ENCODE results near the gene PEX1.

The PEX1 gene

GRCh38 chr7:92508946-92509345 is 19.4 kb downstream of the PEX1 start:
- Histone ChIP-seq H3K36me3 (ENCODE audit: control insufficient read depth in 2 of 2, insufficient read depth in 2 of 2, low read length in 2 of 2) (peaks cover 8 to 14% of the 10 kb centered on the region in 2 donors), H3K27me3 (ENCODE audit: control insufficient read depth in 2 of 2, insufficient read depth in 2 of 2, low read length in 2 of 2) (no peaks in the 10 kb centered on the region), H3K27ac (ENCODE audit: low read depth in 2 of 2, low read length in 2 of 2) (no peak overlapping the region), H3K9me3 (ENCODE audit: control insufficient read depth in 2 of 2, low read length in 2 of 2) (no peaks in the 10 kb centered on the region), H3K4me1 (ENCODE audit: control insufficient read depth in 2 of 2, insufficient read depth in 2 of 2, low read length in 2 of 2) (no peaks in the 10 kb centered on the region), H3K4me3 (ENCODE audit: low read length in 2 of 2) (no peak overlapping the region), H3K9ac (ENCODE audit: low read depth in 1 of 2, low read length in 2 of 2) (no peak overlapping the region)

DNA sequence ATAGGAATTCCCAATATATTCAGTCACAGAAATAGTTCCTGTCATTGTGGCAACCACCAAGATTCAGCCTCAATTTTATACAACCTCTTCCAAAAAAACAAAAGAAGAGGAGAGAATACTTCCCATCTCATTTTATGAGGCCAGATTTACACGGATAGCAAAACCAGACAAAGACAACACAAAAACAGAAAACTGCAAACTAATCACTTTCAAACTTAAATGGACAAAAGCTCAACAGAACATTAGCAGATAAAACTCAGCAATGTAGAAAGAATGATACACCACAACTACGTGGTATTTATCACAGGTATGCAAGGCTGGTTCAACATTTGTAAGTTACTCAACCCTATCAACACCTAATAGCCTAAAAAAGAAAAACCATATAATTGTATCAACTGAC is 22.0 kb downstream of the PEX1 start:
- H3K36me3 ChIP-seq (ENCODE audit: control insufficient read depth in 2 of 2, insufficient read depth in 2 of 2, low read length in 2 of 2) = peaks cover 17 to 24% of the 10 kb centered on the region in 2 donors
- H3K27ac ChIP-seq (ENCODE audit: low read depth in 2 of 2, low read length in 2 of 2) = no peak overlapping the region

GRCh38 chr7:92504563-92504962 is 23.8 kb downstream of the PEX1 start:
- Histone ChIP-seq H3K4me3 (ENCODE audit: low read length in 2 of 2) (no peak overlapping the region), H3K9ac (ENCODE audit: low read depth in 1 of 2, low read length in 2 of 2) (no peak overlapping the region), H3K27ac (ENCODE audit: low read depth in 2 of 2, low read length in 2 of 2) (no peak overlapping the region), H3K9me3 (ENCODE audit: control insufficient read depth in 2 of 2, low read length in 2 of 2) (no peaks in the 10 kb centered on the region), H3K4me1 (ENCODE audit: control insufficient read depth in 2 of 2, insufficient read depth in 2 of 2, low read length in 2 of 2) (no peaks in the 10 kb centered on the region), H3K27me3 (ENCODE audit: control insufficient read depth in 2 of 2, insufficient read depth in 2 of 2, low read length in 2 of 2) (no peaks in the 10 kb centered on the region), H3K36me3 (ENCODE audit: control insufficient read depth in 2 of 2, insufficient read depth in 2 of 2, low read length in 2 of 2) (peaks cover 26 to 33% of the 10 kb centered on the region in 2 donors)

More for the DNA sequence above, 22.0 kb downstream of the PEX1 start:
- Histone ChIP-seq H3K27me3 (ENCODE audit: control insufficient read depth in 2 of 2, insufficient read depth in 2 of 2, low read length in 2 of 2) (no peaks in the 10 kb centered on the region), H3K4me1 (ENCODE audit: control insufficient read depth in 2 of 2, insufficient read depth in 2 of 2, low read length in 2 of 2) (no peaks in the 10 kb centered on the region), H3K9ac (ENCODE audit: low read depth in 1 of 2, low read length in 2 of 2) (no peak overlapping the region), H3K4me3 (ENCODE audit: low read length in 2 of 2) (no peak overlapping the region), H3K9me3 (ENCODE audit: control insufficient read depth in 2 of 2, low read length in 2 of 2) (no peaks in the 10 kb centered on the region)

DNA sequence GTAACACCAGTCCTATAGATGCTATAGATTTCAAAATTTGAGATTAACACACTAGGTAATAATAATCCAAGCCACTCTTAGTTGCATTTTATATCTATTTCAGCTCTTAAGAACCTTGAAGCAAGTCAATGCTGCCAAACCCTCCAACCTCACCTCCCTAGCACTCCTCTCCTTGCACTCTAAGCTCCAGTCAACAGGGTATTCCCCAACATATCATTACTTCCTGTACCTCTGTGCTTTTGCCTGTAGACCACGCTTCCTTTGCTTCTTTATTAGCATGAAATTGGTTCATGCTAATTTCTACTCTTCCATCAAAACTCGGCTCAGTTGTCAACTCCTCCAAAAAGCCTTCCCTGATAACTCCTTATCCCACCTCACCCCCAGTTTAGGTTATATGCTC is 24.6 kb downstream of the PEX1 start:
- Histone ChIP-seq H3K27me3 (ENCODE audit: control insufficient read depth in 2 of 2, insufficient read depth in 2 of 2, low read length in 2 of 2) (no peaks in the 10 kb centered on the region), H3K36me3 (ENCODE audit: control insufficient read depth in 2 of 2, insufficient read depth in 2 of 2, low read length in 2 of 2) (peaks cover 30 to 41% of the 10 kb centered on the region in 2 donors), H3K27ac (ENCODE audit: low read depth in 2 of 2, low read length in 2 of 2) (no peak overlapping the region), H3K4me3 (ENCODE audit: low read length in 2 of 2) (no peak overlapping the region), H3K4me1 (ENCODE audit: control insufficient read depth in 2 of 2, insufficient read depth in 2 of 2, low read length in 2 of 2) (no peaks in the 10 kb centered on the region), H3K9ac (ENCODE audit: low read depth in 1 of 2, low read length in 2 of 2) (no peak overlapping the region), H3K9me3 (ENCODE audit: control insufficient read depth in 2 of 2, low read length in 2 of 2) (no peaks in the 10 kb centered on the region)

DNA sequence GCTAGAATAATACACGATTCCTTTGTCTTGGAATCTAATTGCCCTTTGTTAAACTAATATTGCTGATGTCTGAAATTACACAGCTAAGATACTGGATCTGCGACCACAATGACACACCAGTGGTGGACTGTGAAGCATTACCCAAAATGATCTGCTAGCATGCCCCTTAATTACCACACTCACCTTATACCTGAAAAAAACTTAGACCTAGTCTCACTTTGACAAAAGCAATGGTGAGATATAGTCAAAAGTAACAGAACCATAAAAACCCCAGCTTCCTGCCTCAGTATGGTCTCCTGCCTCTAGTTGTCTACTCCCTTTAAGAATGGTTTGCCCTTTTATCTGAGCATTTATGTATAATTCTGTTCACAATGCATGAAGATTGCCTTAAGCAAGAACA is 29.8 kb downstream of the PEX1 start:
- Histone ChIP-seq H3K4me3 (ENCODE audit: low read length in 2 of 2) (no peak overlapping the region), H3K9ac (ENCODE audit: low read depth in 1 of 2, low read length in 2 of 2) (no peak overlapping the region), H3K4me1 (ENCODE audit: control insufficient read depth in 2 of 2, insufficient read depth in 2 of 2, low read length in 2 of 2) (no peaks in the 10 kb centered on the region), H3K36me3 (ENCODE audit: control insufficient read depth in 2 of 2, insufficient read depth in 2 of 2, low read length in 2 of 2) (peaks cover 31 to 46% of the 10 kb centered on the region in 2 donors), H3K27ac (ENCODE audit: low read depth in 2 of 2, low read length in 2 of 2) (no peak overlapping the region), H3K27me3 (ENCODE audit: control insufficient read depth in 2 of 2, insufficient read depth in 2 of 2, low read length in 2 of 2) (no peaks in the 10 kb centered on the region), H3K9me3 (ENCODE audit: control insufficient read depth in 2 of 2, low read length in 2 of 2) (no peaks in the 10 kb centered on the region)

GRCh38 chr7:92496876-92497275 is 31.4 kb downstream of the PEX1 start:
- Histone ChIP-seq H3K4me1 (ENCODE audit: control insufficient read depth in 2 of 2, insufficient read depth in 2 of 2, low read length in 2 of 2) (no peaks in the 10 kb centered on the region), H3K27ac (ENCODE audit: low read depth in 2 of 2, low read length in 2 of 2) (no peak overlapping the region), H3K4me3 (ENCODE audit: low read length in 2 of 2) (no peak overlapping the region), H3K9me3 (ENCODE audit: control insufficient read depth in 2 of 2, low read length in 2 of 2) (no peaks in the 10 kb centered on the region), H3K36me3 (ENCODE audit: control insufficient read depth in 2 of 2, insufficient read depth in 2 of 2, low read length in 2 of 2) (peaks cover 34 to 50% of the 10 kb centered on the region in 2 donors), H3K9ac (ENCODE audit: low read depth in 1 of 2, low read length in 2 of 2) (no peak overlapping the region), H3K27me3 (ENCODE audit: control insufficient read depth in 2 of 2, insufficient read depth in 2 of 2, low read length in 2 of 2) (no peaks in the 10 kb centered on the region)

- no peak overlapping the region for H3K4me3 ChIP-seq (ENCODE audit: low read length in 2 of 2)
- H3K9me3 ChIP-seq (ENCODE audit: control insufficient read depth in 2 of 2, low read length in 2 of 2) = no peaks in the 10 kb centered on the region
- H3K9ac ChIP-seq (ENCODE audit: low read depth in 1 of 2, low read length in 2 of 2) = no peak overlapping the region
- H3K27me3 ChIP-seq (ENCODE audit: control insufficient read depth in 2 of 2, insufficient read depth in 2 of 2, low read length in 2 of 2) = no peaks in the 10 kb centered on the region
- H3K27ac ChIP-seq (ENCODE audit: low read depth in 2 of 2, low read length in 2 of 2) = no peak overlapping the region
- peaks cover 6 to 12% of the 10 kb centered on the region in 2 donors for H3K4me1 ChIP-seq (ENCODE audit: control insufficient read depth in 2 of 2, insufficient read depth in 2 of 2, low read length in 2 of 2)
- H3K36me3 ChIP-seq (ENCODE audit: control insufficient read depth in 2 of 2, insufficient read depth in 2 of 2, low read length in 2 of 2) = peaks cover 43 to 59% of the 10 kb centered on the region in 2 donors
Observed at GRCh38 chr7:92489634-92490033, 38.7 kb downstream of the PEX1 start.

GRCh38 chr7:92487804-92488203 is 40.5 kb downstream of the PEX1 start:
- Histone ChIP-seq H3K9me3 (ENCODE audit: control insufficient read depth in 2 of 2, low read length in 2 of 2) (no peaks in the 10 kb centered on the region), H3K4me3 (ENCODE audit: low read length in 2 of 2) (no peak overlapping the region), H3K36me3 (ENCODE audit: control insufficient read depth in 2 of 2, insufficient read depth in 2 of 2, low read length in 2 of 2) (peaks cover 35 to 45% of the 10 kb centered on the region in 2 donors), H3K4me1 (ENCODE audit: control insufficient read depth in 2 of 2, insufficient read depth in 2 of 2, low read length in 2 of 2) (peaks cover 6 to 12% of the 10 kb centered on the region in 2 donors), H3K9ac (ENCODE audit: low read depth in 1 of 2, low read length in 2 of 2) (no peak overlapping the region), H3K27me3 (ENCODE audit: control insufficient read depth in 2 of 2, insufficient read depth in 2 of 2, low read length in 2 of 2) (no peaks in the 10 kb centered on the region), H3K27ac (ENCODE audit: low read depth in 2 of 2, low read length in 2 of 2) (no peak overlapping the region)

DNA sequence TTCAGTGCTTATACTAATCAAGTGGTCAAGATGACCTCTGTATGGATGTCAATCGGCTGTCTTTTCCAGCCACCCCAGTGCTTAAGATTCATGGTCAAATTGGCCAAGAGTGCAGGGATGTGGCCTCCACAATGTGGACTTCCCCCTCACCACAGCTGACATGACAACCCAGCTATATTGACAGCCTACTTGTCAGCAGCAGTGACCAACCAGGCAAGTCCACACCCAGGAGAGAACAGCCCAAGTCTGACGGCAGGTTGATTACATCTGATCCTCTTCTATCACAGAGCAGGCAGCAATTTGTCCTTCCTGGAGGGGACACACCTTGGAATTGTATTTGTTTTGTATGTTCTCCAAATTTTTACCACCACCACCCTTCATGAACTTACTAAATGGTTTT is 42.3 kb downstream of the PEX1 start:
- Histone ChIP-seq H3K36me3 (ENCODE audit: control insufficient read depth in 2 of 2, insufficient read depth in 2 of 2, low read length in 2 of 2) (peaks cover 22 to 33% of the 10 kb centered on the region in 2 donors), H3K9ac (ENCODE audit: low read depth in 1 of 2, low read length in 2 of 2) (no peak overlapping the region), H3K9me3 (ENCODE audit: control insufficient read depth in 2 of 2, low read length in 2 of 2) (no peaks in the 10 kb centered on the region), H3K27ac (ENCODE audit: low read depth in 2 of 2, low read length in 2 of 2) (peak overlapping the region; percentile 74 to 86), H3K27me3 (ENCODE audit: control insufficient read depth in 2 of 2, insufficient read depth in 2 of 2, low read length in 2 of 2) (no peaks in the 10 kb centered on the region), H3K4me3 (ENCODE audit: low read length in 2 of 2) (no peak overlapping the region), H3K4me1 (ENCODE audit: control insufficient read depth in 2 of 2, insufficient read depth in 2 of 2, low read length in 2 of 2) (peaks cover 6 to 12% of the 10 kb centered on the region in 2 donors)

DNA sequence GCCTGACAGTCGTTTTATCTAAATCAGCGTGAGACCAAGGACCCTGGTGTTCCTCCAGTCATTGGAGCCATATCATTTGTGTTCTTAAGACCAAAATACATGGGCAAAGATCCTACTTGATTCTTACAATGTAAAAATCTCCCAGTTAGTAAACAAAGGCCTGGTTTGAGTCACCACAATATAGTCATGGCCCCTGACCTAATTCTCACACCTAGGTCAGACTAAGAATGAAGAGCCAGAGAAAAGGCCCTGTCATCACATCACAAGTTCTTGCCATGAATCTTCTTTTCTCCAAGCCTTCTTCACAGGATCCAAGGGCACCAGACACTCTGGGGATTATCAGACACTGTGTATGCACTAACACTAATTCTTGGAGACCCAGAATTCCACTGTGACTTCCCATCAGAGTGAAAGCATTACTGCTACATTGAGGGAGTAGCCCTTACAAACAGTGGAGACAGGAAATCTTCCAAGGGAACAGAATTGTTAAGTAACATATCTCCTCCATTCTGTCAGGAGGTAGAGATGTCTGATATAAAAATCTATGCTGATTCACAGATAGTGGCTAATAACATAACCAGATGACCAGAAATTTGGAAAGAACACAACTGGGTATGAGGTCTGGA is 42.9 kb downstream of the PEX1 start:
- Histone ChIP-seq H3K4me3 (ENCODE audit: low read length in 2 of 2) (no peak overlapping the region), H3K27ac (ENCODE audit: low read depth in 2 of 2, low read length in 2 of 2) (peak overlapping the region; percentile 74 to 86), H3K9me3 (ENCODE audit: control insufficient read depth in 2 of 2, low read length in 2 of 2) (no peaks in the 10 kb centered on the region), H3K4me1 (ENCODE audit: control insufficient read depth in 2 of 2, insufficient read depth in 2 of 2, low read length in 2 of 2) (peaks cover 6 to 12% of the 10 kb centered on the region in 2 donors), H3K9ac (ENCODE audit: low read depth in 1 of 2, low read length in 2 of 2) (no peak overlapping the region), H3K36me3 (ENCODE audit: control insufficient read depth in 2 of 2, insufficient read depth in 2 of 2, low read length in 2 of 2) (peaks cover 20 to 27% of the 10 kb centered on the region in 2 donors), H3K27me3 (ENCODE audit: control insufficient read depth in 2 of 2, insufficient read depth in 2 of 2, low read length in 2 of 2) (no peaks in the 10 kb centered on the region)

All from mucosa of rectum (tissue), 2 donors.